Measurements from ENCODE around the gene MRPL20.
"Not testable (repeated sequence)": the region's sequence is repeated elsewhere in the genome, so short reads cannot be mapped to it uniquely, and the experiment has no call there.

Gene MRPL20

DNA sequence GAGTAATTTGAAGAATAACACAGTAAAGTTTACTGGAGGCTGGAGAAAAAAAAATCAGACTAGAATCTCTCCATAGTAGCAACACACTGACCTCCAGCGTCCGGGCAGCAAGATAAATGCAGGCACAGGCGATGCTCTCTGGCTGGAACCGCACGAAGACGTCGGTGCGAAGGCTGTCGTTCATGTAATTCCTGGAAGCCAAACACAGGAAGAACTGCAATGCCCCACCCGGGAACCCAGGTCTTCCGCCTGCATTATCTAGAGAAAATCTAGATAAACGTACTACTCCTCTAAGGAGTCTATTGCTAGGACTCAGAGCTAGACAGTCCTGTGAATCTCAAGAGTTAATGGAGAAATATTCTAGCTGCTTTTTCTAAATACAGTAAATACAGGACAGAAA is 16.4 kb downstream of the MRPL20 start:
- no peak overlapping the region for H3K4me3 ChIP-seq (ENCODE audit: low read depth, low read length)
- TF ChIP-seq, protein P1, sequence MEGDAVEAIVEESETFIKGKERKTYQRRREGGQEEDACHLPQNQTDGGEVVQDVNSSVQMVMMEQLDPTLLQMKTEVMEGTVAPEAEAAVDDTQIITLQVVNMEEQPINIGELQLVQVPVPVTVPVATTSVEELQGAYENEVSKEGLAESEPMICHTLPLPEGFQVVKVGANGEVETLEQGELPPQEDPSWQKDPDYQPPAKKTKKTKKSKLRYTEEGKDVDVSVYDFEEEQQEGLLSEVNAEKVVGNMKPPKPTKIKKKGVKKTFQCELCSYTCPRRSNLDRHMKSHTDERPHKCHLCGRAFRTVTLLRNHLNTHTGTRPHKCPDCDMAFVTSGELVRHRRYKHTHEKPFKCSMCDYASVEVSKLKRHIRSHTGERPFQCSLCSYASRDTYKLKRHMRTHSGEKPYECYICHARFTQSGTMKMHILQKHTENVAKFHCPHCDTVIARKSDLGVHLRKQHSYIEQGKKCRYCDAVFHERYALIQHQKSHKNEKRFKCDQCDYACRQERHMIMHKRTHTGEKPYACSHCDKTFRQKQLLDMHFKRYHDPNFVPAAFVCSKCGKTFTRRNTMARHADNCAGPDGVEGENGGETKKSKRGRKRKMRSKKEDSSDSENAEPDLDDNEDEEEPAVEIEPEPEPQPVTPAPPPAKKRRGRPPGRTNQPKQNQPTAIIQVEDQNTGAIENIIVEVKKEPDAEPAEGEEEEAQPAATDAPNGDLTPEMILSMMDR (IDR thresholded peaks at IDR 0.05; ENCODE audit: control insufficient read depth, extremely low read depth, insufficient read depth), result no peak
- no peak for DNase-seq (ENCODE audit: low read depth)

DNA sequence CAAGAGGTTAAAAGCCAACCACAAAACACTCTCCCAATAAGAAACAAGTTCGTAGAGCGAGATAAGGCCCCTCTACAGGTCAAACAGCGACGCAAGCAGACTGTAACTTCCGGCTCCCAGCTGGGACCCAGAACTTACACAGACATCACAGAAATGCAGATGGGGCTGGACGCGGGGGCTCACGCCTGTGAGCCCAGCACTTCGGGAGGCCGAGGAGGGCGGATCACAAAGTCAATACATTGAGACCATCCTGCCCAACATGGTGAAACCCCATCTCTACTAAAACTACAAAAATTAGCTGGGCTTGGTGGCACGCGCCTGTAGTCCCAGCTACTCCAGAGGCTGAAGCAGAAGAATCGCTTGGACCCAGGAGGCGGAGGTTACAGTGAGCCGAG is 19.0 kb downstream of the MRPL20 start:
- TF ChIP-seq, protein P1 (IDR thresholded peaks at IDR 0.05; ENCODE audit: control insufficient read depth, extremely low read depth, insufficient read depth), result no peak
- DNase-seq (ENCODE audit: low read depth), result no peak
- H3K4me3 ChIP-seq (ENCODE audit: low read depth, low read length), result no peak overlapping the region

- TF ChIP-seq, protein P1 (IDR thresholded peaks at IDR 0.05; ENCODE audit: control insufficient read depth, extremely low read depth, insufficient read depth), result no peak
- H3K4me3 ChIP-seq (ENCODE audit: low read depth, low read length), result no peak overlapping the region
- no peak for DNase-seq (ENCODE audit: low read depth)
These were observed 19.7 kb downstream of the MRPL20 start for GRCh38 chr1:1387098-1388077.

- DNase-seq (ENCODE audit: low read depth), result no peak
- no peak overlapping the region for H3K4me3 ChIP-seq (ENCODE audit: low read depth, low read length)
- TF ChIP-seq, protein P1 (IDR thresholded peaks at IDR 0.05; ENCODE audit: control insufficient read depth, extremely low read depth, insufficient read depth), result no peak
These were observed 21.2 kb downstream of the MRPL20 start for GRCh38 chr1:1385931-1386330.

DNA sequence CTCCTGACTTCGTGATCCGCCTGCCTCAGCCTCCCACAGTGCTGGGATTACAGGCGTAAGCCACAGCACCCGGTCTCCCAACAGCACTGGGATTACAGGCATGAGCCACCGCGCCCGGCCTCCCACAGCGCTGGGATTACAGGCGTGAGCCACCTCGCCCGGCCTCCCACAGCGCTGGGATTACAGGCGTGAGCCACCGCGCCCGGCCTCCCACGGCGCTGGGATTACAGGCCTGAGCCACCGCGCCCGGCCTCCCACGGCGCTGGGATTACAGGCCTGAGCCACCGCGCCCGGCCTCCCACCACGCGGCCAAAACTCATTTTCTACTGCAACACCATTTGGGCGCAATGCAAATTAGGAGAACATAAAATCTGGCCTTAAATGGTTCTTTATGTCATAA is 21.8 kb downstream of the MRPL20 start:
- not testable (repeated sequence) for H3K4me3 ChIP-seq (ENCODE audit: low read depth, low read length); DNase-seq (ENCODE audit: low read depth)

DNA sequence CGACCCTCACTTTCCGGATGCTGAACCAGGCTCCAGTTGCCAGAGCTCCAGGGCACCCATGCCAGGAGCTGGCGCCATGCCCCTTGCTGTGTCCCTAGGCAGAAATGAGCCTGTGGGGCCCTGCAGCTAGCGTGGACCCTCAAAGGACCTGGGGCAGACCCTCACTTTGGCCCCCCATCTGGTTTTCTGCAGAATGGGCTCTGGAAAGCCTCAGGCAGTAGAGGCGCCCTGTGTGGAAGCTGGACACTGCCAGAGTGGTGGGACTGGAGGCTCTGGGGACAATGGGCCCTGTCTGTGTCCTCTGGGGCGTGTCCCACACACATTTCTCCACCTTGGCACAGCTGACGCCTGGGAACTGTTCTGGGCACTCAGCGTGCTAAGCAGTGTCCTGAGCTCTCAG is 25.8 kb downstream of the MRPL20 start:
- DNase-seq (ENCODE audit: low read depth), result no peak
- no peak overlapping the region for H3K4me3 ChIP-seq (ENCODE audit: low read depth, low read length)
- TF ChIP-seq, protein P1 (IDR thresholded peaks at IDR 0.05; ENCODE audit: control insufficient read depth, extremely low read depth, insufficient read depth), result no peak

DNA sequence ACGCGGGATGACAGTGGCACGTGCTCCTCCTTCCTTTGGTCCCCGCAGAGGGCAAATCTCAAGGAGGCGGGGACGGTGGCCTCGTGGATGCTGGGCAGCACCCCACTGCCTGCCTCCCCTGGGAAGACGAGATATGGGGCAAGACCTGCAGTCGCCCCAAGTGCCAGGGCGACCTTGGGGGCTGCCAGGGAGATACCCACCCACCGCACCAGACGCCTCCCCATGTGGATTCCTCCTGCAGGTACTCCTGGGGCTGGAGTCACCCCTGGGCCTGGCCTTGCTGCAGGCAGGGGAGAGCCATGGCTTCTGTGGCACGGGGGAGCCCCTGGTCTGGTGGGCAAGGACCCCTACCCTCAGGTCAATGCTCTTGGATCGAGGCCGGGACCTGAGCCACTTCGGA is 26.2 kb downstream of the MRPL20 start:
- H3K4me3 ChIP-seq (ENCODE audit: low read depth, low read length), result no peak overlapping the region
- TF ChIP-seq, protein P1 (IDR thresholded peaks at IDR 0.05; ENCODE audit: control insufficient read depth, extremely low read depth, insufficient read depth), result no peak
- no peak for DNase-seq (ENCODE audit: low read depth)
